ENCODE results near the gene LCE1D. TPM values are rescaled to one million over a fixed set of nuclear protein-coding genes. Genes with fewer than 3 reads are reported as not detected.

Gene LCE1D, protein sequence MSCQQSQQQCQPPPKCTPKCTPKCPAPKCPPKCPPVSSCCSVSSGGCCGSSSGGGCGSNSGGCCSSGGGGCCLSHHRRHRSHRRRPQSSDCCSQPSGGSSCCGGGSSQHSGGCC
- total RNA-seq, result not detected

DNA sequence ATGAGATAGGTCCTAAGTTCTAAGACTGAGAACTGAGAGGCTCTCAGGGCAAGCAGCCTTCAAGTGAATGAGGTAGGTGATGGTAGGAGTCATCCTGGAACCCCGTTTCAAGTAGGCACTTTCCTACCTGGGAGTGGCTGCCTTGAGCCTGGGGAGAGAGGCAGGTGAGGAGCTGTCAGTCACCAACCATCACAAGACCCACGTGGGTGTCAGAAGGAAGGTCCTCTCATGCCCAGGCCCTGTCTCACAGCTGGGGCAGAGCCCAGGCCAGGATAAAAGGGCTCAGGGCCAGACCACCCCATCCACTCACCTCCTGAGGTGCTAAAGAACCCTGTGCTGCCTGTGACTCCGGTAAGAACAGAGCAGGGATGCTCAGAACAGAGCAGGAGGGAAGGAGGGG, at the start of gene LCE1D:
LCE1D (plus strand) TSS at position 301 of the 400 bp plus-strand sequence. CDS start 1,074 bp downstream, outside the sequence.

DNA sequence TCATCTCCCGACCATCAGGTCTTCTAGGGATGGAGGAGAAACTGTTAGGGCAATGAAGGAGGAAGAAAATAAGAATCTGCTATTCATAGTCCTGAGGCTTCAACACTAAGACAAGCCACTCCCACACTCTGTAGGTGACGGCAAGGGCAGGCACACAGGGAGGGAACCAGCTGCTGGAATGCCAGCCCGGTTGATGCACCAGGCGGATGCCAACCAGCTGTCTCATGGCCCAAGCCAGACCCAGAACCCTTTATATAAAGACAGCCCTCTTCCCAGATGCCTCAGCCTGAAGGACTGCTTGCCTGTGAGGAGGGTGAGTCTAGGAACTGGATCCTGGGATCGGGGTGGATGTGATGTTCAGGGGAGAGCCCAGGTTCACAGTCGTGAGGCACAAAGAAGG, 38.8 kb upstream of the LCE1D start, which contains the start of gene KPRP:
KPRP (plus strand) TSS at position 279 of the 400 bp plus-strand sequence. CDS start 1,564 bp downstream, outside the sequence.

DNA sequence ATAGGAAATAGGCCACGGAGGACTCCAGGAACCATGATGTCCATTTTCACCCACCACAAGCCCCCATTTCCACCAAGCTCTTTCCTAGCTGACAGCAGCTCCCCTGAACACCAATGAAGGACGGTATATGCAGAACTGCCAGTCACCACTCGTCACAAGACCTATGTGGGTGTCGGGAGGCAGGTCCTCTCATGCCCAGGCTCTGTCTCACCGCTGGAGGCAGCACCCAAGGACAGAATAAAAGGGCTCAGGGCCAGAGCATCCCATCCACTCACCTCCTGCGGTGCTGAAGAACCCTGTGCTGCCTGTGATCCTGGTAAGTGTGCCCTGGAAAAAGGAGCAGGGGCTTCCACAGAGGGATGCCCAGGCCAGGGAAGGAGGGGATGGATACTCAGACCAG, 21.6 kb upstream of the LCE1D start, which contains the start of gene LCE1F:
LCE1F (plus strand) TSS at position 266 of the 400 bp plus-strand sequence. CDS start 1,232 bp downstream, outside the sequence.

DNA sequence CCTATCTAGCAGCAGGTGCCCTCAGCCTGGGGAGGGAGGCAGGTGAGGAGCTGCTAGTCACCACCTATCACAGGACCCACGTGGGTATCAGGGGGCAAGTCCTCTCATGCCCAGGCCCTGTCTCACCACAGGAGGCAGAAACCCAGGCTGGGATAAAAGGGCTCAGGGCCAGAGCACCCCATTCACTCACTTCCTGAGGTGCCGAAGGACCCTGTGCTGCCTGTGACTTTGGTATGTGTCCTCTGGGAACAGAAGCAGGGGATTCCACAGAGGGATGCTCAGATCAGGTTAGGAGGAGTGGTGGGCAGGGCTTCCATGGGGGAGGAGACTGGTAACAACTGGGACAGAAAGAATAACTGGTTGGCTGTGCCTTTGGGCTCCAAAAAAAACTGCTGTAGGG, 10.4 kb upstream of the LCE1D start, which contains the start of gene LCE1E:
LCE1E (plus strand) TSS at position 181 of the 400 bp plus-strand sequence. CDS start 1,043 bp downstream, outside the sequence.

DNA sequence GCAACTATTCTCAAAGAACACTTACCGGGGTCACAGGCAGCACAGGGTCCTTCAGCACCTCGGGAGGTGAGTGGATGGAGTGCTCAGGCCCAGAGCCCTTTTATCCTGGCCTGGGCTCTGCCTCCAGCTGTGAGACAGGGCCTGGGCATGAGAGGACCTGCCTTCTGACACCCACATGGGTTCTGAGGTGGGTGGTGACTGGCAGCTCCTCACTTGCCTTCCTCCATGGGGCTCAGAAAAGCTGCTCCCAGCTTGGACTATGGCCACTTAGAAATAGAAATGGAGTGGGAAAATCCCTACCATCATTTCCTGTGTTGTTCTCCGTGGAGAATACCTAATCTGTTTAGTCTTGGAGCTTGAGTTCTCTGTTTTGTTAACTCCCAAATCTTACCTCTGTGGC, 10.1 kb downstream of the LCE1D start, which contains the start of gene LCE1C:
LCE1C (minus strand) TSS at position 76 of the 400 bp plus-strand sequence. CDS start 1,173 bp downstream, outside the sequence.

DNA sequence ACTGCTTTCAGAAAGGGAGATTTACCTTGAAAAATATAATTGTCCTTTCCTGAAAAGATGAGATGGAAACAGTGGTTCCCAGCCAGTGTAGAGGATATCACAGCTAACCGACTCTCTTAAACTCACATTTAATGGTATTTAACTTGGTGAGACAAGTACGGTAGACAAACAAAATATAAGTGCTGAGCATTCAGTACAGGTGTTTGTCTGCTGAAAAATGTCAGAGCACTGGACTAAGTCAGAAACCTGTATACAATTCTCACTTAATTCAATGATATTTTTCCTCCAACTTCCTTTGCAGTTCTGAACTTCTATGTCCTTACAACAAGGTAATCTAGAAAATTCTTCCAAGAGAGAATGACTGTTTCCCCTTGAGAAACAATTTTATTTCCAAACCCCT, 15.2 kb downstream of the LCE1D start, which contains the start of gene LCE1B:
LCE1B (plus strand) TSS at position 301 of the 400 bp plus-strand sequence. CDS start 476 bp downstream, outside the sequence.

DNA sequence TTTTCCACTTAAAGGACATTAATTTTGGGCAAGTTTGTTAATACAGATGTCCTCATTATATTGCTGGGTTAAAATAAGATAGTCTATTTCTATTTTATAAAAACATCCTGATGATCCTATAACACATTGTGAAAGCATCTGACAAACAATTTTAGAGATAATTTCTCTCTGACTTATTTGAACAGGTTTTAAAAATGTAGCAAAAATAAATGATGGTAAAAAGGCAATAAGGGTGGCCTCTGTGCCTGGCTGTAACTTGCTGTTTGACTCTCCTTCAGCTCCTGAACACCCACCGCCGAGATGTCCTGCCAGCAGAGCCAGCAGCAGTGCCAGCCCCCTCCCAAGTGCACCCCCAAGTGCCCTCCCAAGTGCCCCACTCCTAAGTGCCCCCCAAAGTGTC, 30.7 kb downstream of the LCE1D start, which contains the start of gene LCE1A:
LCE1A (plus strand) TSS at position 301 of the 400 bp plus-strand sequence; CDS start at position 301, 0 bp downstream.

DNA sequence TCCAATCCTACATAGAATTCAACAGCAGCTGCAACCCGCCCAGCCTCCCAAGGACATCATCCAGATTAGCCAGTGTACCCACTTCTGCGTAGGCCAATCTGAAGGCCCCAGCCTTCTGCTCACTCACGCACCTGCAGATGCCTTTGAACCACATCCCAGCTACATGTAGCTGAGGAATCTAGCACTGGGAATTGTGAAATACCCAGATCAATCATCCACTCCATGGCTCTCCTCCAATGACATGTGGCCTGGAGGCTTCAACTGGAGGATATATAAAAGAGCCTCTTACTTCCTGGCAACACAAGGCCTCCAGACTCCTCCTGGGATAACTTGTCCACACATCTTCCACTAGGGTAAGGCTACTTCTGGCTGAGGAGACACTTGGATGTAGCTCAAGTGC, 46.0 kb downstream of the LCE1D start, which contains the start of gene LCE6A:
LCE6A (plus strand) TSS at position 301 of the 400 bp plus-strand sequence. CDS start 665 bp downstream, outside the sequence.

Other genes starting within 250 kb of the LCE1D start
- not detected for gene LCE3E, start 229.9 kb upstream of the LCE1D start, total RNA-seq
- not detected for gene LCE3D, start 216.2 kb upstream of the LCE1D start, total RNA-seq
- gene LCE3C, start 196.5 kb upstream of the LCE1D start, total RNA-seq, result not detected
- not detected for gene LCE3B, start 182.9 kb upstream of the LCE1D start, total RNA-seq
- not detected for gene LCE3A, start 173.6 kb upstream of the LCE1D start, total RNA-seq
- gene LCE2D, start 133.3 kb upstream of the LCE1D start, total RNA-seq, result not detected
- not detected for gene LCE2C, start 121.4 kb upstream of the LCE1D start, total RNA-seq
- gene LCE2B, start 110.6 kb upstream of the LCE1D start, total RNA-seq, result not detected
- not detected for gene LCE2A, start 98.4 kb upstream of the LCE1D start, total RNA-seq
- not detected for gene LCE4A, start 88.6 kb upstream of the LCE1D start, total RNA-seq
- gene KPRP, start 38.7 kb upstream of the LCE1D start, total RNA-seq, result not detected
- not detected for gene LCE1F, start 21.6 kb upstream of the LCE1D start, total RNA-seq
- not detected for gene LCE1E, start 10.5 kb upstream of the LCE1D start, total RNA-seq
- not detected for gene LCE1C, start 9.9 kb downstream of the LCE1D start, total RNA-seq
- gene LCE1B, start 15.2 kb downstream of the LCE1D start, total RNA-seq, result not detected
- not detected for gene LCE1A, start 30.8 kb downstream of the LCE1D start, total RNA-seq
- not detected for gene LCE6A, start 46.1 kb downstream of the LCE1D start, total RNA-seq
- gene LCE7A, start 63.3 kb downstream of the LCE1D start, total RNA-seq, result not detected
- gene SMCP, start 81.6 kb downstream of the LCE1D start, total RNA-seq, result not detected
- gene IVL, start 111.8 kb downstream of the LCE1D start, total RNA-seq, result 0.35 TPM
- gene SPRR5, start 150.5 kb downstream of the LCE1D start, total RNA-seq, result not detected
- not detected for gene SPRR4, start 173.9 kb downstream of the LCE1D start, total RNA-seq
- gene SPRR1A, start 187.4 kb downstream of the LCE1D start, total RNA-seq, result not detected
- gene SPRR3, start 205.0 kb downstream of the LCE1D start, total RNA-seq, result 0.58 TPM
- not detected for gene SPRR1B, start 234.5 kb downstream of the LCE1D start, total RNA-seq
- gene SPRR2D, start 244.4 kb downstream of the LCE1D start, total RNA-seq, result not detected

All from metanephros (tissue), 1 donor.